ENCODE results near the gene FDX2.
"Not testable (repeated sequence)": the region's sequence is repeated elsewhere in the genome, so short reads cannot be mapped to it uniquely, and the experiment has no call there.

FDX2 gene

GRCh38 chr19:10288662-10289166, 27.1 kb downstream of the FDX2 start:
- Mint-ChIP-seq H3K36me3 (peaks cover 44% of the 10 kb centered on the region), H3K4me1 (peaks cover 79% of the 10 kb centered on the region), H3K9me3 (peaks cover 2% of the 10 kb centered on the region), H3K27ac (no peak overlapping the region), H3K4me3 (peak overlapping the region; percentile 59), H3K27me3 (peaks cover 74% of the 10 kb centered on the region)
- peak; percentile 56 for DNase-seq
- CTCF ChIA-PET: interaction anchor here (0.8 to 2.0 kb wide), 7 partner anchors 18 to 132 kb away, joined by 3 to 18 read pairs (median 4); partner anchors contain the start of genes ICAM1 and PDE4A

DNA sequence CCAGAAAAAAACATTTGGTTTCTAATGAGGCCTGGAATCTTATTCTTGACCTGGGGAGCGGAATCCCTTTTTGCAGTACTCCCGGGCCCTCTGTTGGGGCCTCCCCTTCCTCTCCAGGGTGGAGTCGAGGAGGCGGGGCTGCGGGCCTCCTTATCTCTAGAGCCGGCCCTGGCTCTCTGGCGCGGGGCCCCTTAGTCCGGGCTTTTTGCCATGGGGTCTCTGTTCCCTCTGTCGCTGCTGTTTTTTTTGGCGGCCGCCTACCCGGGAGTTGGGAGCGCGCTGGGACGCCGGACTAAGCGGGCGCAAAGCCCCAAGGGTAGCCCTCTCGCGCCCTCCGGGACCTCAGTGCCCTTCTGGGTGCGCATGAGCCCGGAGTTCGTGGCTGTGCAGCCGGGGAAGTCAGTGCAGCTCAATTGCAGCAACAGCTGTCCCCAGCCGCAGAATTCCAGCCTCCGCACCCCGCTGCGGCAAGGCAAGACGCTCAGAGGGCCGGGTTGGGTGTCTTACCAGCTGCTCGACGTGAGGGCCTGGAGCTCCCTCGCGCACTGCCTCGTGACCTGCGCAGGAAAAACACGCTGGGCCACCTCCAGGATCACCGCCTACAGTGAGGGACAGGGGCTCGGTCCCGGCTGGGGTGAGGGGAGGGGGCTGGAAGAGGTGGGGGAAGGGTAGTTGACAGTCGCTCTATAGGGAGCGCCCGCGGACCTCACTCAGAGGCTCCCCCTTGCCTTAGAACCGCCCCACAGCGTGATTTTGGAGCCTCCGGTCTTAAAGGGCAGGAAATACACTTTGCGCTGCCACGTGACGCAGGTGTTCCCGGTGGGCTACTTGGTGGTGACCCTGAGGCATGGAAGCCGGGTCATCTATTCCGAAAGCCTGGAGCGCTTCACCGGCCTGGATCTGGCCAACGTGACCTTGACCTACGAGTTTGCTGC, 28.7 kb downstream of the FDX2 start, which contains the start of gene ICAM4:
Gene ICAM4, plus strand, starts transcription at position 153 of the 935 bp plus-strand sequence. Its CDS starts 58 bp downstream, at position 211.
- Mint-ChIP-seq H3K9me3 (no peaks in the 10 kb centered on the region), H3K27me3 (peaks cover 58% of the 10 kb centered on the region), H3K27ac (peak within 1 kb of the TSS; percentile 84), H3K4me1 (peaks cover 65% of the 10 kb centered on the region), H3K4me3 (peak within 1 kb of the TSS; percentile 63), H3K36me3 (peaks cover 41% of the 10 kb centered on the region)
- CTCF ChIA-PET: interaction anchor here (0.6 to 2.5 kb wide), 6 partner anchors 10 to 224 kb away, joined by 3 to 15 read pairs (median 3); partner anchors contain the start of genes ICAM1 and TYK2
- peak; percentile 75 for DNase-seq

DNA sequence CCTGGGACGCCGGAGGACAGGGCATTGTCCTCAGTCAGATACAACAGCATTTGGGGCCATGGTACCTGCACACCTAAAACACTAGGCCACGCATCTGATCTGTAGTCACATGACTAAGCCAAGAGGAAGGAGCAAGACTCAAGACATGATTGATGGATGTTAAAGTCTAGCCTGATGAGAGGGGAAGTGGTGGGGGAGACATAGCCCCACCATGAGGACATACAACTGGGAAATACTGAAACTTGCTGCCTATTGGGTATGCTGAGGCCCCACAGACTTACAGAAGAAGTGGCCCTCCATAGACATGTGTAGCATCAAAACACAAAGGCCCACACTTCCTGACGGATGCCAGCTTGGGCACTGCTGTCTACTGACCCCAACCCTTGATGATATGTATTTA, 30.4 kb downstream of the FDX2 start:
- CTCF ChIA-PET: interaction anchor here (1.0 to 1.3 kb wide), 2 partner anchors 104 to 105 kb away, joined by 3 to 5 read pairs; no protein-coding TSS in a partner anchor
- H3K27ac Mint-ChIP-seq: no peak overlapping the region
- H3K9me3 Mint-ChIP-seq: no peaks in the 10 kb centered on the region
- H3K27me3 Mint-ChIP-seq: peaks cover 41% of the 10 kb centered on the region
- peaks cover 52% of the 10 kb centered on the region for H3K4me1 Mint-ChIP-seq
- DNase-seq: no peak
- H3K36me3 Mint-ChIP-seq: peaks cover 37% of the 10 kb centered on the region
- no peak overlapping the region for H3K4me3 Mint-ChIP-seq

GRCh38 chr19:10284960-10285278, 30.9 kb downstream of the FDX2 start:
- H3K4me3 Mint-ChIP-seq: no peak overlapping the region
- peaks cover 36% of the 10 kb centered on the region for H3K27me3 Mint-ChIP-seq
- no peak overlapping the region for H3K27ac Mint-ChIP-seq
- no peaks in the 10 kb centered on the region for H3K9me3 Mint-ChIP-seq
- CTCF ChIA-PET: interaction anchor here (0.9 to 1.3 kb wide), 3 partner anchors 25 to 106 kb away, joined by 3 to 5 read pairs (median 3); no protein-coding TSS in a partner anchor
- peaks cover 37% of the 10 kb centered on the region for H3K36me3 Mint-ChIP-seq
- H3K4me1 Mint-ChIP-seq: peaks cover 50% of the 10 kb centered on the region
- DNase-seq: no peak

GRCh38 chr19:10284065-10284959, 31.5 kb downstream of the FDX2 start:
- Mint-ChIP-seq H3K36me3 (peaks cover 42% of the 10 kb centered on the region), H3K9me3 (no peaks in the 10 kb centered on the region), H3K27me3 (peaks cover 30% of the 10 kb centered on the region), H3K4me3 (no peak overlapping the region), H3K27ac (no peak overlapping the region), H3K4me1 (peaks cover 54% of the 10 kb centered on the region)
- CTCF ChIA-PET: interaction anchor here (0.9 to 1.0 kb wide), 2 partner anchors 25 to 106 kb away, joined by 3 read pairs; no protein-coding TSS in a partner anchor
- DNase-seq: no peak

DNA sequence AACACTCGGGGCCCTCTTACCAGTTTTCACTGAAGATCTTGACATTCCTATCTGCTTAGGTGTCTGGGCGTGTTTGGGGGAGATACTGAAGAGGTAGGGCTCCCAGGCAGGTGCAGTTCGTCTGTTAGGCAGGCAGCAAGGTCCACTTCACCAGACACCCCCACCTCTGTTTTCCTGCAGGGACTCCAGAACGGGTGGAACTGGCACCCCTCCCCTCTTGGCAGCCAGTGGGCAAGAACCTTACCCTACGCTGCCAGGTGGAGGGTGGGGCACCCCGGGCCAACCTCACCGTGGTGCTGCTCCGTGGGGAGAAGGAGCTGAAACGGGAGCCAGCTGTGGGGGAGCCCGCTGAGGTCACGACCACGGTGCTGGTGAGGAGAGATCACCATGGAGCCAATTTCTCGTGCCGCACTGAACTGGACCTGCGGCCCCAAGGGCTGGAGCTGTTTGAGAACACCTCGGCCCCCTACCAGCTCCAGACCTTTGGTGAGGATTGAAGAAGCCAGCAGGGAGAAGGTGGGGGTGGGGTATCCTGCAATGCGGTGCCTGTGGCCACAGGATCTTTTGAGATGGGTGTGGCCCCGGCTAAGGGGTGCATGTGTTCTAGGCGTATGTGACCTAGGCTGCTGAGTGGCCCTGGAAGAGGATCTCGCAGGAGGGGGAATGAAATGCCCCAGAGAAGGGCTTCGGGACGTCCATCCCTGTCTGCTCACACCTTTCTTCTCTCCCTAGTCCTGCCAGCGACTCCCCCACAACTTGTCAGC, 32.3 kb downstream of the FDX2 start:
- Mint-ChIP-seq H3K27me3 (peaks cover 22% of the 10 kb centered on the region), H3K4me1 (peaks cover 49% of the 10 kb centered on the region), H3K27ac (no peak overlapping the region), H3K9me3 (no peaks in the 10 kb centered on the region), H3K36me3 (peaks cover 47% of the 10 kb centered on the region), H3K4me3 (no peak overlapping the region)
- DNase-seq: no peak
- CTCF ChIA-PET: no interaction called here

DNA sequence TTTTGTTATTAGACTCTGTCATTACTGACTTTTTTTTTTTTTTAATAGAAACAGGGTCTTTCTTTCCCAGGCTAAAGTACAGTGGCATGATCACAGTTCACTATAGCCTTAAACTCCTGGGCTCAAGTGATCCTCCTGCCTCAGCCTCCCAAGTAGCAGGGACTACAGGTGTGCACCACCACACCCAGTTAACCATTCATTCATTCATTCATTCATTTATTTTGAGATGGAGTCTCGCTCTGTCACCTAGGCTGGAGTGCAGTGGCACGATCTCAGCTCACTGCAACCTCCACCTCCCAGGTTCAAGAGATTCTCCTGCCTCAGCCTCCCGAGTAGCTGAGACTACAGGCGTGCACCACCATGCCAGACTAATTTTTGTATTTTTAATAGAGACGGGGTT, 33.8 kb downstream of the FDX2 start:
- H3K4me3 Mint-ChIP-seq, H3K9me3 Mint-ChIP-seq, H3K27ac Mint-ChIP-seq, CTCF ChIA-PET, DNase-seq, H3K27me3 Mint-ChIP-seq: not testable (repeated sequence)
- Mint-ChIP-seq H3K36me3 (peaks cover 49% of the 10 kb centered on the region), H3K4me1 (peaks cover 39% of the 10 kb centered on the region)

DNA sequence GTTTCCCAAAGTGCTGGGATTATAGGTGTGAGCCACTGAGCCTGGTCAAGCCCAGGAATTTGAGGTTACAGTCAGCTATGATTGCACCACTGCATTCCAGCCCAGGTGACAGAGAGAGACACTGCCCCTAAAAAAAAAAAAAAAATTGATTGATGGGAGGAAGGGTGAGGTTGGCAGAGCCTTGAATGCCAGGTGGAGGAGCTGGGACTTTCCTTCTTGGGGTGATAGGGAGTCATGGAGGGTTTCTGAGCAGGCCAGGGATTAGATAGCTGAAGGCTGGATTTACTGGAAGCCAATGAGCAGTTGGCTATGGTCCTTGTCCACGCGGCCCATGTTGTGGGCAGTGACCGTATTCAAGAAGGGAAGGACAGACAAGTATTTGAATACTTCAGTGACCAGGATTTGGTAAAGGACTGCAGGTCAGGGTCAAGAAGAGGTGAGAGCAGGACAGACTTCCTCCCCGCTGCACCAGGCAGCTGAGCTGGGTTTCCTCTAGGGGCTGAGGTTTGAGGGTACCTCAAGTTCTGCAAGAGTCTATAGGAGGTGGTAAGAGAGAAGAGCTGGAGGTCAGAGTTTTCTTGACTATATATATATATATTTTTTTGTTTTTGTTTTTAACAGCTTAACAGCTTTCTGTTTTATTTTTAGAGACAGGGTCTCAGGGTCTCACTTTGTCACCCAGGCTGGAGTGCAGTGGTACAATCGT, 35.9 kb downstream of the FDX2 start:
- no peak overlapping the region for H3K4me3 Mint-ChIP-seq
- peaks cover 37% of the 10 kb centered on the region for H3K36me3 Mint-ChIP-seq
- CTCF ChIA-PET: interaction anchor here (0.6 to 2.8 kb wide), 4 partner anchors 10 to 130 kb away, joined by 3 to 15 read pairs (median 3); partner anchors contain the start of gene ICAM1

GRCh38 chr19:10278935-10279334, 36.9 kb downstream of the FDX2 start:
- H3K36me3 Mint-ChIP-seq: peaks cover 34% of the 10 kb centered on the region
- CTCF ChIA-PET: interaction anchor here (0.7 to 2.8 kb wide), 2 partner anchors 9 to 20 kb away, joined by 3 to 15 read pairs; partner anchors contain the start of gene ICAM1
- H3K9me3 Mint-ChIP-seq: no peaks in the 10 kb centered on the region
- H3K4me1 Mint-ChIP-seq: peaks cover 24% of the 10 kb centered on the region
- no peak overlapping the region for H3K27ac Mint-ChIP-seq
- DNase-seq: no peak
- H3K4me3 Mint-ChIP-seq: no peak overlapping the region
- no peaks in the 10 kb centered on the region for H3K27me3 Mint-ChIP-seq

More for the DNA sequence above, 35.9 kb downstream of the FDX2 start:
- peaks cover 19% of the 10 kb centered on the region for H3K4me1 Mint-ChIP-seq
- H3K27ac Mint-ChIP-seq: peak overlapping the region; percentile 46
- no peaks in the 10 kb centered on the region for H3K27me3 Mint-ChIP-seq
- DNase-seq: no peak
- no peaks in the 10 kb centered on the region for H3K9me3 Mint-ChIP-seq

DNA sequence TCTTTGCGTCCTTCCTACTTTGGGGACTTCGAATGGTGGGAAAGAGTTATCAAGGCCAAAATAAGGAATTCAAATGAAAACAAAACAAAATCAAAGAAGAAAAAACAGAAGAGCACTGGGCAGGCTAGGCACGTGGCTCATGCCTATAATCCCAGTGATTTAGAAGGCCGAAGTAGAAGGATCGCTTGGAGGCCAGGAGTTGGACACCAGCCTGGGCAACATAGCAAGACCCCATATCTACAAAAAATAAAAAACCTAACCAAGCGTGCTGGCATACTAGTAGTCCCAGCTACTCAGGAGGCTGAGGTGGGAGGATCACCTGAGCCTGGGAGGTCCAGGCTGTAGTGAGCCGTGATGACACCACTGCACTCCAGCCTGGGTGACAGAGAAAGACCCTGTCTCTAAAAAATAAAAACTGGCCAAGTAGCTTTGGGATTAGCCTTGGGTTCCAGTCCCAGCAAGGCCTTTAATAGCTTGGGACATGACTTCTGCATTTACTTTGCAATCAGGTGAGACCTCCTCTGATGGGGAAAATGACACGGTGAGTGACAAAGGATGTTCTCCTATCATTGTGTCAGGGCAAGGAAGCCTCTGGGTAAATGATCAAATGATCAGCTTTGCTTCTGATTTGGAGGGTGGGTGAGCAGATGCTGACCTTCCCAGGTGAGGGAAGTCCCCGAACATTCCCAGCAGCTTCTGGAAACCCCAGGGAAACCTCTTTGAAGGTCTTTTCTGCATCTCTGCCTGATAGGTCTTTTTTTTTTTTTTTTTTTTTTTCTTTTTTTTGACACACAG, 37.8 kb downstream of the FDX2 start:
- Mint-ChIP-seq H3K36me3 (peaks cover 28% of the 10 kb centered on the region), H3K9me3 (no peaks in the 10 kb centered on the region), H3K27me3 (no peaks in the 10 kb centered on the region), H3K4me3 (no peak overlapping the region), H3K4me1 (peaks cover 25% of the 10 kb centered on the region), H3K27ac (no peak overlapping the region)
- CTCF ChIA-PET: interaction anchor here (0.6 to 0.8 kb wide), 3 partner anchors 19 to 111 kb away, joined by 3 read pairs; no protein-coding TSS in a partner anchor
- DNase-seq: no peak

DNA sequence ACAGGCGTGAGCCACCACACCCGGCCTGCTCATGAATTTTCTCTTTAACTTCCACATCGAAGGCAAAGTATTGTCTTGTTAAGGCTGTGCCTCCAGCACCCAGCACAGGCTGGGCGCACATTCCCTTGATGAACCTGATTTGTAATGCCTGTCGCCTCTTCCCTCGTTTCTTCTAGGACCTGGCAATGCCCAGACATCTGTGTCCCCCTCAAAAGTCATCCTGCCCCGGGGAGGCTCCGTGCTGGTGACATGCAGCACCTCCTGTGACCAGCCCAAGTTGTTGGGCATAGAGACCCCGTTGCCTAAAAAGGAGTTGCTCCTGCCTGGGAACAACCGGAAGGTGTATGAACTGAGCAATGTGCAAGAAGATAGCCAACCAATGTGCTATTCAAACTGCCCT, 41.2 kb downstream of the FDX2 start:
- no peaks in the 10 kb centered on the region for H3K9me3 Mint-ChIP-seq
- no peaks in the 10 kb centered on the region for H3K27me3 Mint-ChIP-seq
- peaks cover 21% of the 10 kb centered on the region for H3K36me3 Mint-ChIP-seq
- H3K27ac Mint-ChIP-seq: no peak overlapping the region
- CTCF ChIA-PET: no interaction called here
- peaks cover 49% of the 10 kb centered on the region for H3K4me1 Mint-ChIP-seq
- DNase-seq: no peak
- H3K4me3 Mint-ChIP-seq: no peak overlapping the region

- H3K4me1 Mint-ChIP-seq: peaks cover 43% of the 10 kb centered on the region
- H3K27ac Mint-ChIP-seq: peak overlapping the region; percentile 89
- peaks cover 10% of the 10 kb centered on the region for H3K36me3 Mint-ChIP-seq
- H3K4me3 Mint-ChIP-seq: peak overlapping the region; percentile 79
- CTCF ChIA-PET: interaction anchor here (0.6 to 7.3 kb wide), 18 partner anchors 9 to 281 kb away, joined by 3 to 133 read pairs (median 6); partner anchors contain the start of genes ICAM4, ICAM5, RAVER1 and TYK2
- H3K9me3 Mint-ChIP-seq: no peaks in the 10 kb centered on the region
- peak; percentile 38 for DNase-seq
- H3K27me3 Mint-ChIP-seq: peaks cover 13% of the 10 kb centered on the region
Observed at GRCh38 chr19:10271543-10272086, 44.2 kb downstream of the FDX2 start.
